HEK293T (cell line): Measurements from ENCODE around the gene SH3BP4.

Experiments
- BHLHE40 ChIP-seq: fragments of 450-650 bp; IDR thresholded peaks from 2 replicates; pipeline ENCODE4 v1.6.1; 2016; ENCODE audit warnings: mild to moderate bottlenecking, moderate library complexity, borderline replicate concordance
- CTBP1 ChIP-seq: fragments of 450-650 bp; IDR thresholded peaks from 2 replicates; pipeline ENCODE4 v1.6.1; 2016; ENCODE audit warnings: borderline replicate concordance
- ELF4 ChIP-seq: fragments of 450-650 bp; IDR thresholded peaks from 2 replicates; pipeline ENCODE4 v1.6.1; 2017; ENCODE audit warnings: antibody characterized with exemption
- FOXK2 ChIP-seq: fragments of 450-650 bp; IDR thresholded peaks from 2 replicates; pipeline ENCODE4 v1.6.1; 2016; ENCODE audit warnings: mild to moderate bottlenecking
- HDGF ChIP-seq: fragments of 450-650 bp; IDR thresholded peaks from 2 replicates; pipeline ENCODE4 v1.6.1; 2017; ENCODE audit warnings: antibody characterized with exemption, borderline replicate concordance
- LEF1 ChIP-seq: fragments of 450-650 bp; IDR thresholded peaks from 2 replicates; pipeline ENCODE4 v1.6.1; 2017; ENCODE audit warnings: mild to moderate bottlenecking, borderline replicate concordance
- NFRKB ChIP-seq: fragments of 450-650 bp; IDR thresholded peaks from 2 replicates; pipeline ENCODE4 v1.6.1; 2016; ENCODE audit warnings: mild to moderate bottlenecking, moderate library complexity
- SP1 ChIP-seq: fragments of 450-650 bp; IDR thresholded peaks from 2 replicates; pipeline ENCODE4 v1.6.1; 2017
- SUZ12 ChIP-seq: fragments of 450-650 bp; IDR thresholded peaks from 2 replicates; pipeline ENCODE4 v1.6.1; 2016; ENCODE audit warnings: mild to moderate bottlenecking
- TARDBP ChIP-seq: fragments of 450-650 bp; IDR thresholded peaks from 2 replicates; pipeline ENCODE4 v1.6.1; 2016

- TF ChIP-seq FOXK2 = no peak
- no peak for TF ChIP-seq NFRKB
- no peak for TF ChIP-seq ELF4
- TF ChIP-seq LEF1 = no peak
- TF ChIP-seq CTBP1 = no peak
- no peak for TF ChIP-seq TARDBP
- no peak for TF ChIP-seq SP1
- no peak for TF ChIP-seq SUZ12
- no peak for TF ChIP-seq HDGF
- TF ChIP-seq BHLHE40 = no peak
Observed at GRCh38 chr2:235049069-235049468, 97.3 kb downstream of the SH3BP4 start.
